ENCODE data around the gene DNAJC25.

DNA sequence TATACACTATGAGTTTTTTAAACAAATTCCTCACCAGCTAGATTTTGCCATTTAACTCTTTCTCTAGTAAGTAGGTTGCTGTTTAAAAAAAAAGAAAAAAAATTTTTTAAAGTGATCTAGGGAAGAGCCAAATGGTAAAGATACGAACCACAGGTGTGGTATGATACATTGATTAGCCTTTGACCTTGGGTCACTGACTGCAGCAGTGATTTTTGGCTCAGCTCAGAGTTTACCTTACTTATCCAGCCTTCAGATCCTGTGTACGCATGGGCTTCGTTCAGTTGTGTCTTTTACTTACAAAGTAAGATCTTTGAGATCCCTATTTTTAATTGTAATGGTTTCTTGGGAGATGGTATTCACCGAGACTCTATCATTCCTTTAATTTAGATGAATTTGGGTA lies 17.9 kb downstream of the DNAJC25 start:
- TF ChIP-seq FIP1L1 (IDR thresholded peaks at IDR 0.05; ENCODE audit: borderline replicate concordance, insufficient read depth, low read depth, low read length) (no peak), SRY (CRISPR knock-in tag; IDR thresholded peaks at IDR 0.05) (no peak)
- TF ChIP-seq, protein P1, sequence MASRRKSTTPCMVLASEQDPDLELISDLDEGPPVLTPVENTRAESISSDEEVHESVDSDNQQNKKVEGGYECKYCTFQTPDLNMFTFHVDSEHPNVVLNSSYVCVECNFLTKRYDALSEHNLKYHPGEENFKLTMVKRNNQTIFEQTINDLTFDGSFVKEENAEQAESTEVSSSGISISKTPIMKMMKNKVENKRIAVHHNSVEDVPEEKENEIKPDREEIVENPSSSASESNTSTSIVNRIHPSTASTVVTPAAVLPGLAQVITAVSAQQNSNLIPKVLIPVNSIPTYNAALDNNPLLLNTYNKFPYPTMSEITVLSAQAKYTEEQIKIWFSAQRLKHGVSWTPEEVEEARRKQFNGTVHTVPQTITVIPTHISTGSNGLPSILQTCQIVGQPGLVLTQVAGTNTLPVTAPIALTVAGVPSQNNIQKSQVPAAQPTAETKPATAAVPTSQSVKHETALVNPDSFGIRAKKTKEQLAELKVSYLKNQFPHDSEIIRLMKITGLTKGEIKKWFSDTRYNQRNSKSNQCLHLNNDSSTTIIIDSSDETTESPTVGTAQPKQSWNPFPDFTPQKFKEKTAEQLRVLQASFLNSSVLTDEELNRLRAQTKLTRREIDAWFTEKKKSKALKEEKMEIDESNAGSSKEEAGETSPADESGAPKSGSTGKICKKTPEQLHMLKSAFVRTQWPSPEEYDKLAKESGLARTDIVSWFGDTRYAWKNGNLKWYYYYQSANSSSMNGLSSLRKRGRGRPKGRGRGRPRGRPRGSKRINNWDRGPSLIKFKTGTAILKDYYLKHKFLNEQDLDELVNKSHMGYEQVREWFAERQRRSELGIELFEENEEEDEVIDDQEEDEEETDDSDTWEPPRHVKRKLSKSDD (CRISPR knock-in tag; IDR thresholded peaks at IDR 0.05; ENCODE audit: low read depth): no peak

Data from HepG2 (cell line).